Ishikawa (cell line): Measurements from ENCODE around the gene LGALS1.

Source experiments
- CEBPB ChIP-seq: IDR thresholded peaks from 2 replicates; pipeline ENCODE4 v1.6.1; 2012
- CREB1 ChIP-seq: IDR thresholded peaks from 2 replicates; pipeline ENCODE4 v1.6.1; 2012; ENCODE audit warnings: low read depth
- EGR1 ChIP-seq: IDR thresholded peaks from 2 replicates; pipeline ENCODE4 v1.6.1; 2012
- EP300 ChIP-seq: IDR thresholded peaks from 2 replicates; pipeline ENCODE4 v1.6.1; 2012; ENCODE audit warnings: borderline replicate concordance
- FOXM1 ChIP-seq: IDR thresholded peaks from 2 replicates; pipeline ENCODE4 v1.6.1; 2012; ENCODE audit warnings: low read depth, borderline replicate concordance
- NFIC ChIP-seq: IDR thresholded peaks from 2 replicates; pipeline ENCODE4 v1.6.1; 2012
- RAD21 ChIP-seq: IDR thresholded peaks from 2 replicates; pipeline ENCODE4 v1.6.1; 2012; ENCODE audit warnings: low read depth
- TAF1 ChIP-seq: IDR thresholded peaks from 2 replicates; pipeline ENCODE4 v1.6.1; 2012; ENCODE audit warnings: low read depth, mild to moderate bottlenecking
- TCF12 ChIP-seq: IDR thresholded peaks from 2 replicates; pipeline ENCODE4 v1.6.1; 2012; ENCODE audit warnings: low read depth
- TEAD4 ChIP-seq: IDR thresholded peaks from 2 replicates; pipeline ENCODE4 v1.6.1; 2012
- YY1 ChIP-seq: IDR thresholded peaks from 2 replicates; pipeline ENCODE4 v1.6.1; 2012; ENCODE audit warnings: low read depth
- ZBTB7A ChIP-seq: IDR thresholded peaks from 2 replicates; pipeline ENCODE4 v1.6.1; 2012; ENCODE audit warnings: low read depth
- TF ChIP-seq, protein P1 (sequence below): IDR thresholded peaks from 2 replicates; pipeline ENCODE4 v1.6.1; 2012
- TF ChIP-seq, protein P2 (sequence below): IDR thresholded peaks from 2 replicates; pipeline ENCODE4 v1.6.1; 2012; ENCODE audit warnings: low read depth, mild to moderate bottlenecking
- TF ChIP-seq, protein P3 (sequence below): IDR thresholded peaks from 2 replicates; pipeline ENCODE4 v1.6.1; 2012

LGALS1 gene

DNA sequence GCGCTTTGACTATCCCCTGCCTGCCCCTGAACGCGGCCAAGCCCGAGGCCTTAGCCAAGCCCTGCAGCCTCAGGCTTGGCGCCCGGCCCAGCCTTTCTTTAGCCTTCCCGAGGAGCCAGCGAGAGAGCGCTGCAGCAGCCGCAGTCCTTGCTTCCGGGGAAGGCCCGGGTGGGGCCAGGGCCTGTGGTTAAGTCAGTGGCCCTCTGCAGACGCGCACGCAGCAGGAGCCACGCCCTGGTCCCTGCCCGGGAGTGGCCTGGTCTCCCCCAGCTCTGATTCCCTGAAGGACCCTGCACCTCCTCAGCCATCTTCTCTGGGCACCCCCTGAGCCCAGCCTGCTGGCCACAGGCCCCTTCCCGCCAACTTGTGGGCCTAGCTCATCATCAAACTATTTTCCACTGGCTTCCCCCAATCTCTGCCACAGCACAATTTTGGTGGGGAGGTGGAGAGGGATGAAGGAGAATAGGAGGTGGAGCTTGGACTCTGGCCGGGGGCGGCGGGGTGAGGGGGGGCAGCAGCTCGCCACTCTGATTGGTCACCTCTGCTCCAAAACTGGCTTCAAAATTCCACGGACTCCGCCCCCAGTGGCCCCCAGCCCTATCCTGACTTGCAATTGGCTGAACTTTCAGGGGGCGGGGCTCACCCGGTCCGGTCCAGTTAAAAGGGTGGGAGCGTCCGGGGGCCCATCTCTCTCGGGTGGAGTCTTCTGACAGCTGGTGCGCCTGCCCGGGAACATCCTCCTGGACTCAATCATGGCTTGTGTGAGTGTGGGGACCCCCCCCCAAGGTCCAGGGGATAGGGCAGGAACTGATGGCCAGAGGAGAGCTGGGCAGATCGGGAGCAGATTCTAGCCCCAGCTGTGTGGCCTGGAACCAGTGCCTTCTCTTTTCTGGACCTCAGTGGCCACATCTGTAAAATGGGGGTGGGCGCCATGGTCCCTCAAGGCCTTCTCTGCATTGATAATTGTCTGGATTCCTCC lies at the start of gene LGALS1:
TSS of gene LGALS1 (plus strand) at position 686 of the 979 bp plus-strand sequence. CDS start at position 753, 67 bp downstream.
- no peak for TF ChIP-seq CEBPB
- 0 out of 2 replicates have a peak, but pooled peaks have one; percentile 11 for TF ChIP-seq TAF1
- TF ChIP-seq, protein P1, sequence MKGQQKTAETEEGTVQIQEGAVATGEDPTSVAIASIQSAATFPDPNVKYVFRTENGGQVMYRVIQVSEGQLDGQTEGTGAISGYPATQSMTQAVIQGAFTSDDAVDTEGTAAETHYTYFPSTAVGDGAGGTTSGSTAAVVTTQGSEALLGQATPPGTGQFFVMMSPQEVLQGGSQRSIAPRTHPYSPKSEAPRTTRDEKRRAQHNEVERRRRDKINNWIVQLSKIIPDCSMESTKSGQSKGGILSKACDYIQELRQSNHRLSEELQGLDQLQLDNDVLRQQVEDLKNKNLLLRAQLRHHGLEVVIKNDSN: no peak
- no peak for TF ChIP-seq CREB1
- TF ChIP-seq, protein P2, sequence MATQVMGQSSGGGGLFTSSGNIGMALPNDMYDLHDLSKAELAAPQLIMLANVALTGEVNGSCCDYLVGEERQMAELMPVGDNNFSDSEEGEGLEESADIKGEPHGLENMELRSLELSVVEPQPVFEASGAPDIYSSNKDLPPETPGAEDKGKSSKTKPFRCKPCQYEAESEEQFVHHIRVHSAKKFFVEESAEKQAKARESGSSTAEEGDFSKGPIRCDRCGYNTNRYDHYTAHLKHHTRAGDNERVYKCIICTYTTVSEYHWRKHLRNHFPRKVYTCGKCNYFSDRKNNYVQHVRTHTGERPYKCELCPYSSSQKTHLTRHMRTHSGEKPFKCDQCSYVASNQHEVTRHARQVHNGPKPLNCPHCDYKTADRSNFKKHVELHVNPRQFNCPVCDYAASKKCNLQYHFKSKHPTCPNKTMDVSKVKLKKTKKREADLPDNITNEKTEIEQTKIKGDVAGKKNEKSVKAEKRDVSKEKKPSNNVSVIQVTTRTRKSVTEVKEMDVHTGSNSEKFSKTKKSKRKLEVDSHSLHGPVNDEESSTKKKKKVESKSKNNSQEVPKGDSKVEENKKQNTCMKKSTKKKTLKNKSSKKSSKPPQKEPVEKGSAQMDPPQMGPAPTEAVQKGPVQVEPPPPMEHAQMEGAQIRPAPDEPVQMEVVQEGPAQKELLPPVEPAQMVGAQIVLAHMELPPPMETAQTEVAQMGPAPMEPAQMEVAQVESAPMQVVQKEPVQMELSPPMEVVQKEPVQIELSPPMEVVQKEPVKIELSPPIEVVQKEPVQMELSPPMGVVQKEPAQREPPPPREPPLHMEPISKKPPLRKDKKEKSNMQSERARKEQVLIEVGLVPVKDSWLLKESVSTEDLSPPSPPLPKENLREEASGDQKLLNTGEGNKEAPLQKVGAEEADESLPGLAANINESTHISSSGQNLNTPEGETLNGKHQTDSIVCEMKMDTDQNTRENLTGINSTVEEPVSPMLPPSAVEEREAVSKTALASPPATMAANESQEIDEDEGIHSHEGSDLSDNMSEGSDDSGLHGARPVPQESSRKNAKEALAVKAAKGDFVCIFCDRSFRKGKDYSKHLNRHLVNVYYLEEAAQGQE: no peak
- peak; percentile 55; the same call in 1 of the 2 replicates for TF ChIP-seq EGR1
- TF ChIP-seq YY1: no peak
- TF ChIP-seq NFIC: peak; percentile 57
- no peak for TF ChIP-seq RAD21
- TF ChIP-seq FOXM1: peak; percentile 42; the same call in 1 of the 2 replicates
- TF ChIP-seq, protein P3, sequence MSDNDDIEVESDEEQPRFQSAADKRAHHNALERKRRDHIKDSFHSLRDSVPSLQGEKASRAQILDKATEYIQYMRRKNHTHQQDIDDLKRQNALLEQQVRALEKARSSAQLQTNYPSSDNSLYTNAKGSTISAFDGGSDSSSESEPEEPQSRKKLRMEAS: peak; percentile 65
- TF ChIP-seq EP300: no peak; the same call in 1 of the 2 replicates
- peak; percentile 34; the same call in 1 of the 2 replicates for TF ChIP-seq ZBTB7A
- TF ChIP-seq TCF12: no peak
- TF ChIP-seq TEAD4: peak; percentile 26; the same call in 1 of the 2 replicates

DNA sequence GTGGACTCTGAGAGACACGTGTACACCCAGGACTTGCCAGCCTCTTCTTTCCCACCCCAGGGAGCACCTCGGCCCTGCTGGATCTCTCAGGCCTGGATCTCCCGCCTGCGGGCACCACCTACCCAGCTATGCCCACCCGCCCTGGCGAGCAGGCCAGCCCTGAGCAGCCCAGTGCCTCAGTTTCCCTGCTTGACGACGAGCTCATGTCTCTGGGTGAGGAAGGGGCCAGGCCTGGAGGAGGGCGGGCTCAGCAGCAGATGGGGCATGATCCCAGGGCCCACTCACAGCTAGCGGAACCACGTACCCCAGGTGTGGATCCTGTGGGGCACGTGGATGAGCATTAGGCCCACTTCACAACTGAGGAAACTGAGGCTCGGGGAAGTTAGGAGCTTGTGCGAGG lies 49.7 kb upstream of the LGALS1 start:
- TF ChIP-seq CREB1: no peak
- no peak for TF ChIP-seq ZBTB7A
- TF ChIP-seq RAD21: no peak
- TF ChIP-seq TAF1: no peak
- TF ChIP-seq TCF12: no peak
- TF ChIP-seq, protein P3: no peak

DNA sequence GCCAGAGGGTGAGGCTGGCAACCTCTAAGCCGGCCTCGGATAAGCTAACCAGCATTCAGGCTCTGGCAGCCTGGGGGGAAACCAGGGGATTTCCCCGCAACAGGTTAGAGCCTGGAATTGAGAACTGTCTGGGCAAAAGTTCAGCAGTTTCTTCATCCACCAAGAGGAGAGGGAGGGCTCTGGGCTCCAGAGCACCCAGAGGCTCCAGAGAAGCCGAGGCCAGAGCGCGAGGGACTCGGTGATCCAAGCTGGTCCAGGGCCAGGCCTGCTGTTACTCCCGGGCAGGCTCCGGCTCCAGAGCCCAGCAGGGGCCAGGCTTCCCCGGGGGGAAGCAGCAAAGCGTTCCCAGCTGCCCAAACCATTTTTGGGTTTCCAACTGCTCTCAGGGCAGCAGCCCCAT lies 49.3 kb upstream of the LGALS1 start:
- no peak for TF ChIP-seq EP300
- TF ChIP-seq, protein P2: no peak
- TF ChIP-seq EGR1: no peak
- TF ChIP-seq FOXM1: no peak
- TF ChIP-seq, protein P3: no peak; the same call in 1 of the 2 replicates
- TF ChIP-seq TCF12: 0 out of 2 replicates have a peak, but pooled peaks have one; percentile 15
- TF ChIP-seq TEAD4: no peak
- TF ChIP-seq CREB1: no peak
- peak; percentile 48; the same call in 1 of the 2 replicates for TF ChIP-seq NFIC
- TF ChIP-seq YY1: no peak

DNA sequence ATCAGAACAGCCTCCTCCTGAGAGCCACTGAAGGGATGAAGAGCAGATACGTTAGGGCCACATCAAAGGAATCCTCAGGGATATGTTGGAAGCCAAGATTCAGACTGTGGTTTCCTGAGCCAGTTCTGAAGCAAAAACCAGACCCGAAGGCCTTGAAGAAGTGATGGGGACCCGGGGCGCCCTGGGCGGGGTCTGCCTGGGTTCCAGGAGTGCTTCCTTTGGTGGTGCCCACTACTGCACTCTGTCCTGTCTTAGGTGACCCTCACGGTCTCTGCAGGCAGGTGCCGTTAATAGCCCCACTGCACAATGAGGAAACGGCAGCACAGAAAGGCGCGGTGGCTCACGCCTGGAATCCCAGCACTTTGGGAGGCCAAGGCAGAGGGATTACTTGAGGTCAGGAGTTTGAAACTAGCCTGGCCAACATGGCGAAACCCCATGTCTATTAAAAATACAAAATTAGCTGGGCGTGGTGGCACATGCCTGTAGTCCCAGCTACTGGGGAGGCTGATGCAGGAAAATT lies 48.8 kb upstream of the LGALS1 start:
- TF ChIP-seq RAD21 (no peak), ZBTB7A (no peak), FOXM1 (no peak), YY1 (no peak), TCF12 (no peak), CREB1 (no peak), TEAD4 (no peak), TAF1 (no peak), EP300 (no peak), EGR1 (no peak), CEBPB (no peak), NFIC (no peak)
- TF ChIP-seq, protein P1: no peak
- TF ChIP-seq, protein P3: no peak
- TF ChIP-seq, protein P2: no peak
